ENCODE measurements around the gene LIPC.

LIPC gene

GRCh38 chr15:58423831-58424608 lies 7.8 kb upstream of the LIPC start:
- H3K4me3 ChIP-seq (ENCODE audit: low read depth, low read length) = no peak overlapping the region
- no peak for DNase-seq (ENCODE audit: low read depth)
- TF ChIP-seq, protein P1, sequence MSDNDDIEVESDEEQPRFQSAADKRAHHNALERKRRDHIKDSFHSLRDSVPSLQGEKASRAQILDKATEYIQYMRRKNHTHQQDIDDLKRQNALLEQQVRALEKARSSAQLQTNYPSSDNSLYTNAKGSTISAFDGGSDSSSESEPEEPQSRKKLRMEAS (IDR thresholded peaks at IDR 0.05; ENCODE audit: low read depth, low read length) = no peak
- no peak for TF ChIP-seq POLR2A (IDR thresholded peaks at IDR 0.05; ENCODE audit: extremely low read depth, insufficient read length)
- TF ChIP-seq MYC (IDR thresholded peaks at IDR 0.05; ENCODE audit: low read depth, low read length) = no peak
- no peak for TF ChIP-seq CTCF (IDR thresholded peaks at IDR 0.05; ENCODE audit: low read depth, low read length)

DNA sequence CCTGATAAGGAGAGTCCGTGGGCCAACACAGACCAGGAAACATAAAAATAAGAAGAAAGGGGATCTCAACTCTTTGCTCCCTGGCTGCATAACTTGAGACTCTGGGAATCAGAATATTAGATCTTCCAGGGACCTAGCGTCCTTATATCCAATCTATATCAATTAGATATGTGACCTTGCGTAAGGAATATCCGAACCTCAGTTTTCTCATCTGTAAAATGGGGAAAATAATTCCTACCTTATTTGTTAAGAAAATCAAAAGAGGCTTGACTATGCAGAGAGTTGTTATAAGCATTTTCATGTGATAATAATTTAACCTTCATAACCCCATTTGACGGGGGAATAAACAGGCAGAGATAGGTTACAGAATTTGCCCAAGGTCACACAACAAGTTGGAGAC lies 7.1 kb upstream of the LIPC start:
- DNase-seq (ENCODE audit: low read depth) = no peak
- no peak overlapping the region for H3K4me3 ChIP-seq (ENCODE audit: low read depth, low read length)
- TF ChIP-seq POLR2A (IDR thresholded peaks at IDR 0.05; ENCODE audit: extremely low read depth, insufficient read length) = no peak
- TF ChIP-seq, protein P1 (IDR thresholded peaks at IDR 0.05; ENCODE audit: low read depth, low read length) = no peak
- no peak for TF ChIP-seq MYC (IDR thresholded peaks at IDR 0.05; ENCODE audit: low read depth, low read length)
- TF ChIP-seq CTCF (IDR thresholded peaks at IDR 0.05; ENCODE audit: low read depth, low read length) = no peak

GRCh38 chr15:58425185-58425584 lies 6.6 kb upstream of the LIPC start:
- DNase-seq (ENCODE audit: low read depth) = no peak
- TF ChIP-seq CTCF (IDR thresholded peaks at IDR 0.05; ENCODE audit: low read depth, low read length) = no peak
- no peak for TF ChIP-seq MYC (IDR thresholded peaks at IDR 0.05; ENCODE audit: low read depth, low read length)
- TF ChIP-seq POLR2A (IDR thresholded peaks at IDR 0.05; ENCODE audit: extremely low read depth, insufficient read length) = no peak
- TF ChIP-seq, protein P1 (IDR thresholded peaks at IDR 0.05; ENCODE audit: low read depth, low read length) = no peak

GRCh38 chr15:58425834-58426233 lies 6.0 kb upstream of the LIPC start:
- TF ChIP-seq CTCF (IDR thresholded peaks at IDR 0.05; ENCODE audit: low read depth, low read length) = no peak
- TF ChIP-seq, protein P1 (IDR thresholded peaks at IDR 0.05; ENCODE audit: low read depth, low read length) = no peak
- TF ChIP-seq MYC (IDR thresholded peaks at IDR 0.05; ENCODE audit: low read depth, low read length) = no peak
- TF ChIP-seq POLR2A (IDR thresholded peaks at IDR 0.05; ENCODE audit: extremely low read depth, insufficient read length) = no peak
- DNase-seq (ENCODE audit: low read depth) = no peak
- H3K4me3 ChIP-seq (ENCODE audit: low read depth, low read length) = no peak overlapping the region

More at GRCh38 chr15:58425185-58425584, 6.6 kb upstream of the LIPC start:
- no peak overlapping the region for H3K4me3 ChIP-seq (ENCODE audit: low read depth, low read length)

GRCh38 chr15:58426501-58426900 lies 5.3 kb upstream of the LIPC start:
- H3K4me3 ChIP-seq (ENCODE audit: low read depth, low read length) = no peak overlapping the region
- DNase-seq (ENCODE audit: low read depth) = no peak
- TF ChIP-seq CTCF (IDR thresholded peaks at IDR 0.05; ENCODE audit: low read depth, low read length) = no peak
